Ammon's horn (tissue), 1 donor: Measurements from ENCODE around the gene TUSC2.
A peak's percentile ranks its signal among the peaks of the same experiment; 100 is the strongest.
"Not testable (repeated sequence)": the region's sequence is repeated elsewhere in the genome, so short reads cannot be mapped to it uniquely, and the experiment has no call there.

Experiments used
- DNase-seq: peaks from one replicate; pipeline ENCODE4 v3.0.0-alpha.2; 2016; ENCODE audit warnings: low spot score

Gene TUSC2

DNA sequence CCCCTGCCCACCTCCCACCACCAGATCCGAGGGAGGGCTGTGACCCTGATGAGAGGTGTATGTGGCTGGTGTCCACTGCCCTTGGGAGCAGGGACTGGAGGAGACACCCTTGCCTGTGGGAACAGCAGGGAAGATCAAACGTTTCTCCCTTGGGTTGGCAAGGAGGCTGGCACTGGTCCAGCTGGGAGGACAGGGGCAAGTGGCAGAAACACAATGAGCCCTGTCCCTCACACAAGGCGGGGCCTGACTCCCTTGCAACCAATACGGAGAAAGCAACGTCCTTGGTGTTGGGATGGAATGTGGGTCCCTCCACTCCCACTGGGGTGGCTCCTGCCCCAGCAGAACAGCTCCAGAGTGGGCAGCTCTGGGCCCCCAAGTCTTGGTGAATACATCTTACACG, 10.7 kb downstream of the TUSC2 start:
- DNase-seq: no peak

GRCh38 chr3:50316657-50317242, 11.3 kb downstream of the TUSC2 start:
- DNase-seq: no peak

GRCh38 chr3:50314816-50315215, 13.2 kb downstream of the TUSC2 start:
- DNase-seq: no peak

- DNase-seq: no peak
Measured at GRCh38 chr3:50314342-50314741, 13.7 kb downstream of the TUSC2 start.

DNA sequence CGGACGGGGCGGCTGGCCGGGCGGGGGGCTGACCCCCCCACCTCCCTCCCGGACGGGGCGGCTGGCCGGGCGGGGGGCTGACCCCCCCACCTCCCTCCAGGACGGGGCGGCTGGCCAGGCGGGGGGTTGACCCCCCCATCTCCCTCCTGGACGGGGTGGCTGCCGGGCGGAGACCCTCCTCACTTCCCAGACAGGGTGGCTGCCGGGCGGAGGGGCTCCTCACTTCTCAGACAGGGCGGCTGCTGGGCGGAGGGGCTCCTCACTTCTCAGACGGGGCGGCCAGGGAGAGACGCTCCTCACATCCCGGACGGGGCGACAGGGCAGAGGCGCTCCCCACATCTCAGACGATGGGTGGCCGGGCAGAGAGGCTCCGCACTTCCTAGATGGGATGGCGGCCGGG, 16.0 kb downstream of the TUSC2 start:
- DNase-seq: not testable (repeated sequence)

DNA sequence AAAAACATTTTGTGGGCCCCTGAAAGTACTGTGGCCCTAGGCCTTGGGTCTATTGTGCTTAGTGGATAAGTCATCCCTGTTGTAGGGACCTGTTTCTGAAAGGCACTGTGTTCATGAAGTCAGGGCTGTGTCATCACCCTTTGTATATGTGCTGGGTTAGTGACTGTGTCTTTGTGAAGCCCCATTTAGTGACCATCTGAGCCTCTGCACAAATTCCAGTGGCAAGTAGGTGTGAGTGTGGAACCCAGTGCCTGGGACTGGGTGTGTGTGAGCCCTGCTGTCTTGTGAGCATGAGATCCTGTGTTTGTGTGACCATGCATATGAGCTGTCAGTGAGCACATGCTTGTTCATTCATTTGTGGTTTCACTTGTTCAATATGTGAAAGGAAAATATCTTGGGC, 23.4 kb downstream of the TUSC2 start:
- DNase-seq: no peak

DNA sequence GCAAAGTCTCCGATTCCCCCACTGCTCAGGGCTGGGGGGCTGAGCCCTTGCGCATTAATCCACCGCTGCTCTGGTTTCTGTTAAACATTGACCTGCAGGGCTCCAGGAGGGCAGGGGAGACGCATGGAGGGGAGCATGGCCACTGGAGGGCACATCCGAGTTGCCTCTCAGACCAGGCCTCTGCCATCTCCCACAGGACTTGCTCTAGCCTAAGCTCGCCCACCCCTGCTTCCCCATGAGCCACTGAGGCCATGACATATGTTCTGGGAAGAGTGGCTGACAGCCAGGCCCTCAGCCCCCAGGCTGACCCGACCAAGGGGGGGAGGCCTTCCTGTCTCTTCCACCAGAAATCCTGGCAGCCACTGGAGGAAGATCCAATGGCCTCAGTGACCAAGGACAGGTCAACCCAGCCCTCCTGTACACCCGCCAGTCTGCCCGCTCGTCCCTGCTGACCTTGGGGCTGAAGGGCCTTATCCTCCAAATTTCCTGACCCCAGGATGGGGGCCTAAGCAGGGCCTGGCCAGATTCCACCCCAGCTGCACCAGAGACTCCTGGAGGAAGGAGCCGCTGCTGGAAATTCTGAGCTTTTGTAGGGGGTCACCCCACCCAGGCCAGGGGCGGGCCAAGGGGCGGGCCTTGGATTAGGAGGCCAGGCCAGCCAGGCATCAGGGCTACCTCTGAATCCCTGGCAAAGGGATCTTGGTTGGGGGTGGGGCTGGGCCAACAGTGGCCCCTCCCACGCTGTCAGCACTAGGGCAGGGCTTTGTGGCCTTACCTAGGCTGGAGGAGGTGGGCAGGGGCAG, 24.8 kb downstream of the TUSC2 start, which contains the start of gene HYAL1:
HYAL1 (minus strand) TSS at position 562 of the 803 bp plus-strand sequence. CDS start 618 bp downstream, outside the sequence.
- peak; percentile 13 for DNase-seq

GRCh38 chr3:50302095-50303012, 25.7 kb downstream of the TUSC2 start:
- DNase-seq: no peak

DNA sequence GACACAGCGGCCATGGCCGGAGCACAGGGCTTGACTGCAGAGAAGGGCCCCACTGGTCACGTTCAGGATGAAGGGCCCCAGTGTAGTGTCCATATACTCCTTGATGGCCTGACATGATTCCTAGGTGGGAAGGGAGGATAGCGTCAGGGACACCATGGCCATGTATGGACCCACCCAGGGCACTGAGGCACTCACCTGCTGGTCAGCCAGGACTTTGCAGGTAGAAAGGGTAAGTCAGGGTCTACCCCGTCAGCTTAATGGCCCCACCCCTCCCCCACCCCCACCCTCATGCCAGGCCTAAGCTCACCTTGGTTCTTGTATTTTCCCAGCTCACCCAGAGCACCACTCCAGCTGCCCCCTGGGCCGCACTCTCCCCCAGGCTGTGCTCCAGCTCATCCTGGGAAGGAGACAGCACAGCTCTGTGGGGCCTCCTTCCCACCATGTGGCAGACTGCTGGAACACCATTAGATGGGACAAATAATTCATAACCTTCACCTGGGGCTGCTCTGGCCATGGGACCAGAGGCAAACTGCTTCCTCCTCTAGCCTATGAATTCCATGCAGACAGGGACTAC, 27.3 kb downstream of the TUSC2 start:
- no peak for DNase-seq

DNA sequence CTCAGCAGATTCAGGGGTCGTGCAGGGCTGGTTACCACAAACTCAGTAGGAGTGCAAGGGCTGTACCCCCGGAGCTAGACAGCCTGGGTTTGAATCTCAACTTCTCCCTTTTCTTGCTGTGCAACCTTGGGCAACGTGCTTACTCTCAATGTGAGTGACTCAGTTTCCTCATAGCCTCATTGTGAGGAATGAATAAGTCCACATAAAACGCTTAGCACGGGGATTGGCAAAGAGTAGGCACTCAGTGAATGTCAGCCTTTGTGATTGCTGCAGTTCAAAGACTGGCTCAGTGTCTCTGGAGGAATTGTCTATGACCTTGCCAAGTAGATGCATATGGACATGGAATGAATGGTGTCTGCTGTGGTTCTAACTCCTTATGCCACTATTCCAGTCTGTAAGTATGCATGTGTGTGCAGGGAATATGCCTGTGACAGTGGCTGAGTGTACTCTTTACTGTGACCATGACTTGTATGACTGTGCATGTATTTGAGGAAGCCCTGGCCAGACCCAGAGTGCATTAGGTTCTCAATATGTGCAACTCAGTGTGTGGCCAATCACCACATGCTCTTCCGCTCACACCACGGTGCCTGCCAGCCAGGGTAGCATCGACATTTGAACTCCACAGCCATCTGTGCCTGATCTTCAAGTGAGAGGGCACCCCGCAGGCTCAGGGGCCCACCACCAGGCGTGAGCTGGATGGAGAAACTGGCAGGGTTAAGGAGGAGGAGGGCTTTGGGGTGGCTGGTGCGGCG, 27.9 kb downstream of the TUSC2 start:
- DNase-seq: peak; percentile 85

DNA sequence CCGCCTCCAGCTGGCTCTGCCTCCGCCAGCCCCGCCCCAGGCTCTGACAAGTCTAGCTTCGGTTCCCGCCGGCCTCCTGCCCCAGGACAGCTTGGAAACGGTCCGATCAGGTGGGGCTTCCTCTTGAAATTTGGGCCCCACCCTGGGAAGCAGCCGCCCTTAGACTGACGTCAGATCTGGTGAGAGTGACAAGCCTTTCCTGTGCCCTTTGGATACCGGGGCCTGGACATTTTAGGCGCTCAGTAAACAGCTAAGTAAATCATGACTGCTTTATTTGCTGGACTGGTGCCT, 28.4 kb downstream of the TUSC2 start:
- DNase-seq: no peak

GRCh38 chr3:50298836-50299637, 29.0 kb downstream of the TUSC2 start, which contains the start of the genes HYAL3 and NAA80:
TSS of gene HYAL3 (minus strand) at chr3:50299405. CDS start at chr3:50295602, 3,803 bp downstream.
TSS of gene NAA80 (minus strand) at chr3:50299405. CDS start at chr3:50297463, 1,942 bp downstream.
- peak; percentile 100 for DNase-seq

GRCh38 chr3:50297896-50298725, 29.9 kb downstream of the TUSC2 start:
- no peak for DNase-seq

- DNase-seq: no peak
Measured at GRCh38 chr3:50297384-50297775, 30.6 kb downstream of the TUSC2 start.

DNA sequence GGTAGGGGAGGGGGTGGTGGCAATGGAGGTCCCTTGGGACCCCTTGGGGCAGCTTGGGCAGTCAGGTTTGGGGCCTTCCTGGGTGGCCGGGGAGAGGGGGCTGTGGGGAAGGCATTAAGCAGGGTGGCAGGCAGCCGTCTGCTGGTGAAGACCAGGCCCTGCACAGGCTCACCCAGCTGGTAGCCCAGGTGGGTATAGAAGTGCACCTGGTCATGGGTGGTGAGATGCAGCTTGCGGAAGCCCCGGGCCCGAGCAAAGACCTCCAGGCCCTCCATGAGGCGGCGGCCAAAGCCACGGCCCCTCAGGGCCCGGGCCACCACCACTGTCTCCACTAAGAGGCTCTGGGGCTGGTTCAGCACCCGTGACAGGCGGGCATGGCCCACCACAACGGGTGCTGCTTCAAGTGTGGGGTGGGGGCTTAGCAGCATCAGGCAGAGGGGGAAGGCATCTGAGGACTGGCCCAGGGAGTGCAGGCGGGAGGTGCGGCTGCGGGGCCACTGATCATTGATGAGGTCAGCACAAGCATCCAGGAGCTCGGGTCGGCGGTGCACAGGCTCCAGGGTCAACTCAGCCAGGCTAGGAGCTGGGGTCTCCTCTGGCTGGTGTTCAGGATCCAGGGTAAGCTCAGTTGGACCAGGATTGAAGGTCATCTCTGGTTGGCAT, 31.2 kb downstream of the TUSC2 start:
- no peak for DNase-seq

GRCh38 chr3:50295553-50296431, 32.2 kb downstream of the TUSC2 start:
- no peak for DNase-seq

GRCh38 chr3:50294492-50295403, 33.3 kb downstream of the TUSC2 start:
- no peak for DNase-seq
